SU-DHL-6 (cell line): ENCODE measurements around the gene RBM33.

ENCODE experiments used
- H2AFZ ChIP-seq: fragments of 200-600 bp; sonication (generic); 2 replicates; pipeline ENCODE4 v1.6.1; 2014; ENCODE audit warnings: low read depth, mild to moderate bottlenecking, moderate library complexity, mixed read lengths, antibody characterized with exemption, low read length; ENCODE audit not compliant: severe bottlenecking
- H3F3A ChIP-seq: fragments of 200-600 bp; shearing (Covaris generic); 2 replicates; pipeline ENCODE4 v1.6.0; 2016; ENCODE audit warnings: antibody characterized with exemption, mild to moderate bottlenecking; ENCODE audit not compliant: insufficient read depth
- H3K27ac ChIP-seq: fragments of 200-600 bp; sonication (generic); 2 replicates; pipeline ENCODE4 v1.5.1; 2016; ENCODE audit warnings: low read depth, mild to moderate bottlenecking, low read length, moderate library complexity, mixed read lengths
- H3K27me3 ChIP-seq: fragments of 200-600 bp; sonication (generic), shearing (Covaris generic); 2 replicates; pipeline ENCODE4 v1.6.0; 2014; ENCODE audit warnings: mild to moderate bottlenecking, low read length
- H3K36me3 ChIP-seq: fragments of 200-600 bp; sonication (generic); 2 replicates; pipeline ENCODE4 v1.6.1; 2014; ENCODE audit warnings: mild to moderate bottlenecking, low read length, mixed read lengths
- H3K4me2 ChIP-seq: fragments of 300-600, 200-600 bp; shearing (Covaris generic), sonication (generic); 2 replicates; pipeline ENCODE4 v1.6.0; 2014; ENCODE audit warnings: low read length, low read depth, mild to moderate bottlenecking; ENCODE audit not compliant: poor library complexity, severe bottlenecking
- H3K4me3 ChIP-seq: fragments of 200-600 bp; sonication (generic); 2 replicates; pipeline ENCODE4 v1.5.1; 2014; ENCODE audit warnings: antibody characterized with exemption, low read length, mild to moderate bottlenecking, mixed read lengths; ENCODE audit not compliant: insufficient read depth, poor library complexity, severe bottlenecking
- H3K79me2 ChIP-seq: fragments of 200-600 bp; sonication (generic); 2 replicates; pipeline ENCODE4 v1.6.1; 2014; ENCODE audit warnings: mild to moderate bottlenecking, low read length, moderate library complexity; ENCODE audit not compliant: insufficient read depth
- H3K9ac ChIP-seq: fragments of 200-600 bp; sonication (generic); 2 replicates; pipeline ENCODE4 v1.7.0; 2014; ENCODE audit warnings: mild to moderate bottlenecking, low read length
- H3K9me2 ChIP-seq: fragments of 200-600 bp; sonication (generic); replicated peaks from 2 replicates; pipeline ENCODE4 v1.6.1; 2014; ENCODE audit warnings: low read length; ENCODE audit not compliant: insufficient read depth
- H3K9me3 ChIP-seq: fragments of 200-600 bp; sonication (generic); 2 replicates; pipeline ENCODE4 v1.6.1; 2014; ENCODE audit warnings: low read length, mixed read lengths; ENCODE audit not compliant: insufficient read depth
- H4K20me1 ChIP-seq: fragments of 200-600 bp; sonication (generic); 2 replicates; pipeline ENCODE4 v1.6.1; 2014; ENCODE audit warnings: low read depth, mild to moderate bottlenecking, antibody characterized with exemption, low read length, moderate library complexity, mixed read lengths
- CTCF ChIP-seq: fragments of 200-600 bp; sonication (generic); IDR thresholded peaks from one replicate; pipeline ENCODE4 v1.5.1; 2017; ENCODE audit warnings: antibody characterized with exemption, mild to moderate bottlenecking, low read length, moderate library complexity; ENCODE audit not compliant: insufficient read depth, poor library complexity, severe bottlenecking
- EZH2phosphoT487 ChIP-seq: fragments of 200-600 bp; sonication (generic), shearing (Covaris generic); conservative IDR thresholded peaks from 2 replicates; pipeline ENCODE4 v1.6.1; 2018; ENCODE audit warnings: mild to moderate bottlenecking, antibody characterized with exemption, low read length, moderate library complexity, mixed read lengths

The RBM33 gene

GRCh38 chr7:155653803-155654202 lies 9.3 kb downstream of the RBM33 start:
- no peaks in the 10 kb centered on the region for H3K9me3 ChIP-seq
- no peaks in the 10 kb centered on the region for H3F3A ChIP-seq
- peaks cover 10% of the 10 kb centered on the region for H3K36me3 ChIP-seq
- H4K20me1 ChIP-seq = peaks cover 59% of the 10 kb centered on the region
- no peaks in the 10 kb centered on the region for H3K27me3 ChIP-seq
- H3K9ac ChIP-seq = no peak overlapping the region
- H3K9me2 ChIP-seq = no peaks in the 10 kb centered on the region
- H3K27ac ChIP-seq = 0 out of 2 replicates have a peak overlapping the region, but pooled peaks have one; percentile 9
- peak overlapping the region; percentile 56 for H3K4me2 ChIP-seq
- no peak overlapping the region for H3K4me3 ChIP-seq
- H3K79me2 ChIP-seq = peaks cover 100% of the 10 kb centered on the region
- no peak for TF ChIP-seq EZH2phosphoT487
- TF ChIP-seq CTCF = no peak
- no peak overlapping the region for H2AFZ ChIP-seq

GRCh38 chr7:155656891-155657290 lies 12.4 kb downstream of the RBM33 start:
- Histone ChIP-seq H3F3A (no peaks in the 10 kb centered on the region), H3K9ac (no peak overlapping the region), H3K36me3 (0 out of 2 replicates have a peak, but pooled peaks cover 2% of the 10 kb centered on the region), H3K79me2 (peaks cover 99% of the 10 kb centered on the region), H2AFZ (no peak overlapping the region), H3K9me3 (no peaks in the 10 kb centered on the region), H3K27me3 (no peaks in the 10 kb centered on the region), H3K9me2 (no peaks in the 10 kb centered on the region), H3K27ac (no peak overlapping the region), H4K20me1 (peaks cover 64% of the 10 kb centered on the region), H3K4me2 (no peak overlapping the region), H3K4me3 (no peak overlapping the region)
- TF ChIP-seq CTCF = no peak
- TF ChIP-seq EZH2phosphoT487 = no peak

- Histone ChIP-seq H3K9ac (no peak overlapping the region), H3K4me2 (no peak overlapping the region), H3K9me3 (no peaks in the 10 kb centered on the region), H3K27ac (no peak overlapping the region), H3K9me2 (no peaks in the 10 kb centered on the region), H3F3A (no peaks in the 10 kb centered on the region), H3K36me3 (0 out of 2 replicates have a peak, but pooled peaks cover 7% of the 10 kb centered on the region), H2AFZ (no peak overlapping the region), H3K79me2 (peaks cover 99% of the 10 kb centered on the region), H4K20me1 (peaks cover 64% of the 10 kb centered on the region), H3K27me3 (no peaks in the 10 kb centered on the region), H3K4me3 (no peak overlapping the region)
- TF ChIP-seq EZH2phosphoT487 (no peak), CTCF (no peak)
Measured at GRCh38 chr7:155660059-155660757, 15.7 kb downstream of the RBM33 start.
